Measurements from ENCODE around the gene KCNK2.
"Not testable (repeated sequence)": the region's sequence is repeated elsewhere in the genome, so short reads cannot be mapped to it uniquely, and the experiment has no call there.

The KCNK2 gene

DNA sequence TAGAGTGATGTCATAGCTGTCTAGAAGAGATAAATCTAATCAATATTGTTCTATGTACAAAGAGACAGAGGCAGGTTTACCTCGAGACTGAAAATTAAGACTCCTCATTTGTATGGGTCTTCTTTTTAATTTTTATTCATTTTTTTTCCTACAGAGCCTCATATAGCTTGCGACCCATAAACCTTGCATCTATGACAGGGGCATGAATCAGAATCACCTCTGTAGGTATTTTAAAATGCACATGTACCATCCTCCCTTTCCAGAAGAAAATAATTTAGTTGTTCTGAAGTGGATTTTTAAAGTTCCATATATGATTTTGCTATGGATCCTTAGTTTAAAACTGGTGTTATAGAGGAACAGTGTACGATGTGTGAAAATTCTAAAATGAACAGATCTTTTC is 64.5 kb downstream of the KCNK2 start:
- TF ChIP-seq CTCF (IDR thresholded peaks at IDR 0.05; ENCODE audit: extremely low read depth, missing control alignments): no peak
- no peak for DNase-seq (ENCODE audit: low spot score)

GRCh38 chr1:215151841-215152549 is 69.5 kb downstream of the KCNK2 start:
- no peak for DNase-seq (ENCODE audit: low spot score)
- TF ChIP-seq CTCF (IDR thresholded peaks at IDR 0.05; ENCODE audit: extremely low read depth, missing control alignments): no peak

GRCh38 chr1:215156232-215156631 is 73.7 kb downstream of the KCNK2 start:
- TF ChIP-seq CTCF (IDR thresholded peaks at IDR 0.05; ENCODE audit: extremely low read depth, missing control alignments): no peak
- no peak for DNase-seq (ENCODE audit: low spot score)

DNA sequence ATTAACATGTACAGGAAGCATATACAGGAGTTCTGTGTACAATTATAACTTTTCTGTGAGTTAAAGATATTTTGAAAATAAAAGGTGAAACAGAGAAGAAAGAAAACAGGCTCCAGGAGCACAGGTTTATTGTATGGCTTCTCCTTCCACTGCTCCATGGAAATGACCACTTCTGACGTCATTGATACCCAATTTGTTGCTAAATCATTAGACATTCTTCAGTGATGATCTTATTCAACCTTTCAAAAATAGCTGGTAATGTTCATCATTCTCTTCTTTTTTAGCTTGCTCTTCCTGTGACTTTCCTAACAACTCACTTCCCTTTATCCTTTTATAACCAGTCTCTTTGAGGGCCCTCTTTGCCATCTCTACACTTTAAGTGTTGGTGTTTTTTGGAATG is 77.8 kb downstream of the KCNK2 start:
- no peak for TF ChIP-seq CTCF (IDR thresholded peaks at IDR 0.05; ENCODE audit: extremely low read depth, missing control alignments)
- no peak for DNase-seq (ENCODE audit: low spot score)

DNA sequence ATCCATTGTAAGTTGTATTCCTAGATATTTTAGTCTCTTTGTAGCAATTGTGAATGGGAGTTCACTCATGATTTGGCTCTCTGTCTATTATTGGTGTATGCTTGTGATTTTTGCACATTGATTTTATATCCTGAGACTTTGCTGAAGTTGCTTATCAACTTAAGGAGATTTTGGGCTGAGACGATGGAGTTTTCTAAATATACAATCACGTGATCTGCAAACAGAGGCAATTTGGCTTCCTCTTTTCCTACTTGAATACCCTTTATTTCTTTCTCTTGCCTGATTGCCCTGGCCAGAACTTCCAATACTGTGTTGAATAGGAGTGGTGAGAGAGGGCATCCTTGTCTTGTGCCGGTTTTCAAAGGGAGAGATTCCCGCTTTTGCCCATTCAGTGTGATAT is 80.6 kb downstream of the KCNK2 start:
- not testable (repeated sequence) for DNase-seq (ENCODE audit: low spot score)

DNA sequence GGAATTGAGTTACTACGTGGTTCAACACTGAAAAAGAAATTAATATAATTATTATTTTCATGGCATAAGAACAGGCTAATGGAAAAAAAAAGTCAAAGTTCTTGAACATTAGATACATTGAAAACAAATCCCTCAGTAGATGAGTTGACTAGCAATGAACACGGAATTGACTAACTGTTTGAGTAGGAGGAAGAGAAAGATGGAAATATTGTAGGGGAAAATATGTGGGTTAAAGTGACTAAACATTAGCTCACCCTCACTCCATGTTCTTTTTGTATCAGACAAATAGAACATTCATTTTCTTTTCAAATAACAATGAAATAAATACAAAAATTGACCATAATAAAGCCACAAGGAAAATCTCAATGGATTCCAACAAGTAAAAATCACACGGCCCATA is 84.3 kb downstream of the KCNK2 start:
- no peak for DNase-seq (ENCODE audit: low spot score)
- no peak for TF ChIP-seq CTCF (IDR thresholded peaks at IDR 0.05; ENCODE audit: extremely low read depth, missing control alignments)

GRCh38 chr1:215181518-215181917 is 99.0 kb downstream of the KCNK2 start:
- no peak for TF ChIP-seq CTCF (IDR thresholded peaks at IDR 0.05; ENCODE audit: extremely low read depth, missing control alignments)
- DNase-seq (ENCODE audit: low spot score): no peak

- no peak for TF ChIP-seq CTCF (IDR thresholded peaks at IDR 0.05; ENCODE audit: extremely low read depth, missing control alignments)
- DNase-seq (ENCODE audit: low spot score): no peak
Observed at GRCh38 chr1:215185067-215185620, 102.6 kb downstream of the KCNK2 start.
